Activated T-cell treated with anti-CD3 and anti-CD28 coated beads, Interleukin-2, amount 50 U/mL, for 1 hour (primary cell): Measurements from ENCODE around the gene ACSM2B.
"Not testable (repeated sequence)": the region's sequence is repeated elsewhere in the genome, so short reads cannot be mapped to it uniquely, and the experiment has no call there.

Experiments used
- DNase-seq: peaks from one replicate; pipeline ENCODE4 v3.0.0-alpha.2; 2020

Gene ACSM2B

GRCh38 chr16:20520103-20520502 is 56.1 kb downstream of the ACSM2B start:
- no peak for DNase-seq

- no peak for DNase-seq
Observed at GRCh38 chr16:20519231-20519630, 56.9 kb downstream of the ACSM2B start.

GRCh38 chr16:20517149-20517548 is 59.0 kb downstream of the ACSM2B start:
- DNase-seq, result no peak

- no peak for DNase-seq
Observed at GRCh38 chr16:20515688-20516090, 60.5 kb downstream of the ACSM2B start.

GRCh38 chr16:20510323-20510722 is 65.8 kb downstream of the ACSM2B start:
- no peak for DNase-seq

- DNase-seq, result no peak
Observed at GRCh38 chr16:20507280-20507679, 68.9 kb downstream of the ACSM2B start.

GRCh38 chr16:20504418-20504817 is 71.7 kb downstream of the ACSM2B start:
- DNase-seq, result no peak

GRCh38 chr16:20491448-20491847 is 84.7 kb downstream of the ACSM2B start:
- DNase-seq, result not testable (repeated sequence)

GRCh38 chr16:20490994-20491393 is 85.2 kb downstream of the ACSM2B start:
- DNase-seq, result not testable (repeated sequence)
